Fibroblast of peridontal ligament (primary cell): ENCODE measurements around the gene CACNA2D1.
A peak's percentile ranks its signal among the peaks of the same experiment; 100 is the strongest.
"Not testable (repeated sequence)": the region's sequence is repeated elsewhere in the genome, so short reads cannot be mapped to it uniquely, and the experiment has no call there.

Experiments
- DNase-seq: peaks from one replicate; pipeline ENCODE4 v3.0.0-alpha.2; 2010; ENCODE audit errors: extremely low read depth

Gene CACNA2D1

GRCh38 chr7:82172017-82172416, 271.6 kb downstream of the CACNA2D1 start:
- peak; percentile 28 for DNase-seq

- DNase-seq, result no peak
Observed at GRCh38 chr7:82167558-82168314, 275.8 kb downstream of the CACNA2D1 start.

DNA sequence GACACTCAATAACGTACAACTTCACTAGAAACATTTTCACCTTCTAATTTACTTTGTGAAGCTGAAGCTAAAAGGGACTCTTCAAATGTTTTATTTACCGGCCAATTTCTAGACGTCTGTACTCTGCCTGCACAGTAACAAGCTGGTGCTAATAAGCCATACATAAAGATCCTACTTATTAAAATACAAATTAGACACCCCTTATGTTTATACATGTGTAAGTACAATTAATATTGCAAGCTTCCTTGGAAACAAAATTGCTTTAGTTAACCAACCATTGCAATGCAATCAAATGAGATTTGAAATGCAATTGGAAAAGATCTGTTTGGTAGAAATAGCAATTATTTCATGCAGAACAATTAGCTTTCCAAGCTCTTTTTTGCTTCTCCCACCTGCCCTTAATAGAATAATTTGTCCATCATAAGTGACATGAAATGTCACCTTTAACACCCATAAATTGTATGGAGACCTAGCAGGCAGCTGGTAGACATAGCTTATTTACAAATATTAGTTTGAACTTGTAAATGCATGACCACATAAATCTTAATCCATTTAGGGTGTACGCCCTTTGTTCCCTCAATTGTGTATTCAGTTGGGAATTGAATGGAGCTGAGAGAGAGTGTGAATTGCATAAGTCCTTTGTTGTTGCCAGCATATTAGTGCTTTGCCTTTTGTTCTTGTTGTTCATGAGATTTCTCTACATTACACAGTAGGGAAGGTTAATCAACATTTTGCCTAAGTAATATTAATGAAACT, 277.1 kb downstream of the CACNA2D1 start:
- no peak for DNase-seq

- peak; percentile 92 for DNase-seq
Observed at GRCh38 chr7:82164813-82165212, 278.8 kb downstream of the CACNA2D1 start.

GRCh38 chr7:82164410-82164809, 279.2 kb downstream of the CACNA2D1 start:
- no peak for DNase-seq

DNA sequence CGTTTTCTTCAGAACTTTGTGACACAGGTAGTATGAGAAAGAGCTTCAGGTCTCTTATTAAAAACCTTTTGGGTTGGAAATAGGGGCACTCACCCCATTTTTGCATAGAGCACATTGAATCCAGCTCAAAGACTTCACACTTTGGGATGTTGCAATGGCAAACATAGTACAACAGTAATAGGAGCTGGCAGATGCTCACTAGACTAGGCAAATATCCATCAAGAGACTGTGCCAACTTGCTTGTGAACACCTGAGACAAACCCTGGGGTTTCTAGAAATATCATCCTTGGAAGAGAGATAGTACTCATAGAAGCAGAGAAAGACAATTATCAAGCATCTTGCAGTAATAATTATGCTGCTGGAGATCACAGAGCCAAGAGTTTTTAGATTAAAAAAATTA, 280.0 kb downstream of the CACNA2D1 start:
- no peak for DNase-seq

DNA sequence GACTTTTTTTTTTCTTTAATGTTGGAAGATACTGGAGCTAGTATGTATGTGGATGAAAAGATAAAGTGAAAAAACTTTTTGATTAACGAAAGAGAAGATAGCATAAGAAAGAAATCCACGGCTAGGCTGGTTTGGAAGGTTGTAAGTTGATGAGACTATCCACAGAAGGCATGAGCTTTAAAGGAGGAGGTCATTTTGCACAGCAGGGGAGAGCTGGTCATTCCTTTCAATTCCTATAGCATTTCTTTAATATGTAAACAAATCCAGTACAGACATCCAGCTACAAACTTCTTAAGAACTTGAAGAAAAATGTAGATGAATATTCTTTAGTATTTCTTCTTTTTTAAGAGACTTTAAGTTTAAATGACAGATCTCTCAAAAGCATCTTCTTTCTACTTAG, 281.3 kb downstream of the CACNA2D1 start:
- peak; percentile 11 for DNase-seq

DNA sequence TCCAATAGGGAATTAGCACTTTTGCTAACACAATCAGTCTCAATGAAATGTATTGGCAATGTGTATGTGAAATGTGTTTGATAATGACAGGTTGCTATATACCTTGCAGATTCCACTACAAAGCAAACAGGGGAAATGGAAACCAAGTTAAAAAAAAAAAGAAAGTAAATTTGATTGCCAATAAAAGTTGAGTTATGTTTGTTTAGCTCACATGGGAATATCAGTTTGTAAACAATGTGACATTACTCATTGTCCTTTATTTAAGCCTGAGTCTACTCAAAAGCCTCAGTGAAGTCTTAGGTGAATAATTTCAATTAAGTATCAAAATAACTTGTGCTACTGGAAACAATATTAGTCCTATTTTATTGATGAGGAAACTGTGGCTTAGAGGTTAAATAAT, 285.2 kb downstream of the CACNA2D1 start:
- DNase-seq, result no peak

- peak; percentile 20 for DNase-seq
Observed at GRCh38 chr7:82156893-82157292, 286.7 kb downstream of the CACNA2D1 start.

- DNase-seq, result no peak
Observed at GRCh38 chr7:82156168-82156567, 287.4 kb downstream of the CACNA2D1 start.

GRCh38 chr7:82154728-82155127, 288.8 kb downstream of the CACNA2D1 start:
- DNase-seq, result no peak

DNA sequence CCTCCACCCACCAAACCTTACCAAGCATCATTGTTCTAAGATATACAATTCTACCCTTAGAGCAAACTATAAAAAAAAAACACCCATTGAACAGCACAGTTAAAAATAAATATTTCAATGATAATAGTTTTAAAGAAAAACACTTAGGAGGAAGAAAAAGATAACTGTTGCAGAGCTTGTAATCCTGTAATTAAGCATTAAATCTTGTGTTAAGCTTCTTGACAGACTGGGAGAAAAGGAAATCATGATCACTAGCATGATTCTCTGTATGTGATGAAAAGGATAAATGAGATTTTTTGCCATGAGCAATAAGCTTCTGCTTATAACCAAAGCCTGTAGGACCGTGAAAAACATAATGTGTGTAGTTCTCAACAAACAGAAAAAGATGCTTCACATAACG, 289.8 kb downstream of the CACNA2D1 start:
- DNase-seq, result no peak

DNA sequence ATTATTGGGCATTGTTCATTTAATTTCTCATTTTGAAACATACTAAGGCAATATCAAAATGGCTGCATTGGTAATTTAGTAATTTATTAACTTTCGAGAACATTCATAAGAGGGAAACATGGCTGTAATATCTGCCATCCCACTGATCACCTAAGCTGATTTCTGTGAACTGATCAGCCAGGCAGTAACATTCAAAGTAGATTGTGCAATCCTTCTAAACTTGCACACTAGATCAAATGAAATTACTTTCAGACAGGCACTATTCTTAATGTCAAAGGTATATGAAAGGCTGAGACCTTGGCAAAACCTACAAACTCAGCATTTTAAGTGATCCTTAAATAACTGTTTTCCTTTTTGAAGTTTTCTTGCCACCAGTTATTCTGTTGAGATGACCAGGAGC, 290.7 kb downstream of the CACNA2D1 start:
- no peak for DNase-seq

DNA sequence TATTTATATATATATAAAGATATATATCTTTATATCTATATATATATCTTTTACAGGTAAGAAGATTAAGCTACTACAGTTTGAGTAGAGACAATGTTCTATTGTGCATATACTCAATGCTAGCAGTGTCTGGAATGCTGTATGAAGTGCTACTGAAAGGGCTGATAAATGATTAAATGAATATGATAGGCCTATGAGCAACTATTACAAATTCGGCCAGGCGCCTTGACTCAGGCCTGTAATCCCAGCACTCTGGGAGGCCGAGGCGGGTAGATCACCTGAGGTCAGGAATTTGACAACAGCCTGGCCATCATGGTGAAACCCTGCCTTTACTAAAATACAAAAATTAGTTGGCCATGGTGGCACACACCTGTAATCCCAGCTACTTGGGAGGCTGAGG, 297.1 kb downstream of the CACNA2D1 start:
- DNase-seq, result no peak

DNA sequence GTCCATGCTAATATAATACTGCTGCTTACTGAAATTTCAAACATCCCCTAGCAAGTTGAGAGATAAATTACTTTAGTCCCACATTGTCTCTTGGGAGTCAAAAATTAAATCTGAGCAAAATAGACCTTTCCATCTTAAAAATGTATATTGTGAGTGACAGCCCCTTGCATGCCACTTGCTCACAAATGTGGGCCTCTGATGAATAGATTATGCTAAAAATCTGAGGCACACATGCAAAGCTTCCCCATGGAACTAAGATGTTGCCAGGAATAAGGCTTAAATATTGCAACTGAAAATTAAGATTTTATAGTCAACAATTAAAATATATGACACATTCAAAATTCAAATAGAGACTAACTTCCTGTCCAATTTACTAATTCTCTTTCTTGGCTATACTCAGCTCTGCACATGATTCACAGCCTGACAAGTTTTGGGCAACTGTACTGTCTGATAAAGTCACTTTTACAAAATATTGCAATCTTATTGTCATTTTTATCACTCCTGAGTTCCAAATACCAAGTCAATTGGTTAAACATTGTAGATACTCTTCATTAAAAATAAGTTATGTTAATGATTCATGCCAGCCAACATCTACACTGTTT, 301.2 kb downstream of the CACNA2D1 start:
- no peak for DNase-seq

DNA sequence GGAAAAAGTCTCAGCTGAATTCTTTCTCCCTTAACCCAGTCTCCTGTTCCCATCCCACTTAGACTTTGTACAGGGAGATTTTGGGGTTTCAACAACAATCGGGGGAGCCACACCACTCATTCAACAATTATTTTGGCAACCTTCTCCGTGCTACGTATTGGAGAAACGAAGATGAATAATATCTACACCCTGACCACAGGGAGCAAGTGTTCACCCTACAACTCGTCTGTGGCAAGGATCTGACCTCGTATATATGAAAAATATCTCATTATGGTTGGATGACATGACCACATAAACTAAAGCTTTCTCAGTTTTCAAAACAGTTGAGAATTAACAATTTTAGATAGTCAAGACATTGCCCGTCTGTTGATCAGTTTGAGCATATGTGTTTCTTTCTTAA, 302.1 kb downstream of the CACNA2D1 start:
- peak; percentile 55 for DNase-seq

- not testable (repeated sequence) for DNase-seq
Observed at GRCh38 chr7:82140608-82141007, 303.0 kb downstream of the CACNA2D1 start.

GRCh38 chr7:82131215-82131614, 312.4 kb downstream of the CACNA2D1 start:
- peak; percentile 23 for DNase-seq

GRCh38 chr7:82129091-82129490, 314.5 kb downstream of the CACNA2D1 start:
- no peak for DNase-seq

DNA sequence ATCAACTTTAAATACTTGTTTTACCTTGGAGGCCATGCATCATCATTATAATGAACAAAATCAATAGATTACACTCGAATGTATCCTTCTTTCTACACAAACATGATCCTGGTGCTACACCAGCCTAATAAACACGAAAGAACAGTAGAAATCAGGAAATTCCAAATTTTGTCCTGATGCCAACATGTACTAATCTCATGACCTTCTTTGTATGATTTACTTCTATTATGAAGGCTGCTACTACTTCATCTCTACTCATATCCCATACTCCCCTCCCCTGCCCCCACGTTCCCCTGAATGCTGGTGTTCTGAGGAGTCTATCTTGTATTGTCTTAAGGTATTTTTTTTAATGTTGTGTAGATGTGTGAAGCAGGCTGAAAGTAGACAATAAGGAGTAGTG, 315.0 kb downstream of the CACNA2D1 start:
- no peak for DNase-seq

DNA sequence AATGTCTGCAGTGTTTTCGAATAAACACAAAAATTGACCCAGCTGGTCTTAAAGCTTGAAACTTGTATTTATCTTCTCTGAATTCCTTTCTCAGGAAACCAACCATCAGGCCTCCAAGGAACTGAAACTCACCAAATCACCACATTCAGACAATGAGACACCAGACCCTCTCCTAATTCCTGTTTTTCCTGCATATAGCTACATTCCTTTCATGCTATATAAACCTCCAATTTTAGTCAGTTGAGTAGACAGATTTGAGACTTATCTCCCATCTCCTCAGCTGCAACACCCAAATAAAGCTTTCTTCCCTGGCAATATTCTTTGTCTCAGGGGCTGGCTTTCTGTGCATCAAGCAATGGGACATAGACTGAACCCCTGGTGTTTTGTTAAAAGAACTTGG, 317.0 kb downstream of the CACNA2D1 start:
- peak; percentile 7 for DNase-seq

GRCh38 chr7:82124445-82124844, 319.1 kb downstream of the CACNA2D1 start:
- no peak for DNase-seq

- no peak for DNase-seq
Observed at GRCh38 chr7:82122275-82122674, 321.3 kb downstream of the CACNA2D1 start.
